ELF-1 (cell line): ENCODE data around the gene NECTIN1.

Source experiments
- DNase-seq: peaks from one replicate; pipeline ENCODE4 v3.0.0-alpha.2; 2016; ENCODE audit warnings: low read depth, low spot score

NECTIN1 gene

GRCh38 chr11:119713359-119714040 lies 15.5 kb downstream of the NECTIN1 start:
- DNase-seq = no peak

GRCh38 chr11:119712459-119713358 lies 16.3 kb downstream of the NECTIN1 start:
- no peak for DNase-seq

GRCh38 chr11:119712006-119712405 lies 17.0 kb downstream of the NECTIN1 start:
- no peak for DNase-seq

GRCh38 chr11:119711476-119711875 lies 17.5 kb downstream of the NECTIN1 start:
- DNase-seq = no peak

GRCh38 chr11:119710417-119710816 lies 18.6 kb downstream of the NECTIN1 start:
- no peak for DNase-seq

GRCh38 chr11:119709638-119710346 lies 19.2 kb downstream of the NECTIN1 start:
- DNase-seq = peak; percentile 83

- no peak for DNase-seq
Observed at GRCh38 chr11:119709171-119709570, 19.8 kb downstream of the NECTIN1 start.

GRCh38 chr11:119708384-119708783 lies 20.6 kb downstream of the NECTIN1 start:
- no peak for DNase-seq

GRCh38 chr11:119706887-119707286 lies 22.1 kb downstream of the NECTIN1 start:
- no peak for DNase-seq

- DNase-seq = peak; percentile 55
Observed at GRCh38 chr11:119706029-119706428, 23.0 kb downstream of the NECTIN1 start.

GRCh38 chr11:119705362-119705761 lies 23.6 kb downstream of the NECTIN1 start:
- DNase-seq = no peak

- no peak for DNase-seq
Observed at GRCh38 chr11:119704849-119705248, 24.2 kb downstream of the NECTIN1 start.

GRCh38 chr11:119701591-119702549 lies 27.1 kb downstream of the NECTIN1 start:
- DNase-seq = no peak

GRCh38 chr11:119700536-119701346 lies 28.3 kb downstream of the NECTIN1 start:
- no peak for DNase-seq

- no peak for DNase-seq
Observed at GRCh38 chr11:119700030-119700429, 29.0 kb downstream of the NECTIN1 start.

- peak; percentile 65 for DNase-seq
Observed at GRCh38 chr11:119699227-119699626, 29.8 kb downstream of the NECTIN1 start.

- DNase-seq = no peak
Observed at GRCh38 chr11:119697882-119698281, 31.1 kb downstream of the NECTIN1 start.

GRCh38 chr11:119697445-119697844 lies 31.6 kb downstream of the NECTIN1 start:
- DNase-seq = no peak

GRCh38 chr11:119696378-119697222 lies 32.4 kb downstream of the NECTIN1 start:
- DNase-seq = peak; percentile 59
